Breast epithelium (tissue), 4 donors: ENCODE data around the gene EEF1G. TPM values are rescaled to one million over a fixed set of nuclear protein-coding genes. Genes with fewer than 3 reads are reported as not detected.
A peak's percentile ranks its signal among the peaks of the same experiment; 100 is the strongest.

Experiments used
- DNase-seq, 2 donors: peaks; one replicate each; pipeline ENCODE4 v3.0.0-alpha.2; 2019; ENCODE audit warnings: low spot score in 2 of 2
- H3K27ac ChIP-seq, 2 donors: fragments of 200-600 bp; sonication (generic) in 1 of 2; one replicate each; pipeline ENCODE4 v1.5.1; 2016 to 2019; ENCODE audit warnings: mild to moderate bottlenecking in 1 of 2
- H3K27me3 ChIP-seq, 2 donors: fragments of 200-600 bp; sonication (generic) in 1 of 2; one replicate each; pipeline versions ENCODE4 v1.5.1 to v1.6.0; 2017 to 2019; ENCODE audit warnings: control low read depth in 1 of 2, mild to moderate bottlenecking in 1 of 2
- H3K36me3 ChIP-seq: fragments of 200-600 bp; one replicate; pipeline ENCODE4 v1.5.1; 2019
- H3K4me1 ChIP-seq, 2 donors: fragments of 200-600 bp; sonication (generic); one replicate each; pipeline ENCODE4 v1.5.1; 2016 to 2019; ENCODE audit warnings: control low read depth in 1 of 2
- H3K4me3 ChIP-seq, 3 donors: fragments of 200-600 bp; sonication (generic); 1 replicate in 2 of 3; 2 replicates in 1 of 3; pipeline ENCODE4 v1.5.1; 2016 to 2019; ENCODE audit warnings: mild to moderate bottlenecking in 3 of 3, moderate library complexity in 2 of 3
- H3K9me3 ChIP-seq, 2 donors: fragments of 200-600 bp; sonication (generic) in 1 of 2; one replicate each; pipeline ENCODE4 v1.5.1; 2016 to 2019; ENCODE audit warnings: control low read depth in 1 of 2
- POLR2A ChIP-seq: fragments of 450-650 bp; IDR thresholded peaks from one replicate; pipeline ENCODE4 v1.6.1; 2016; ENCODE audit warnings: antibody characterized with exemption, mild to moderate bottlenecking, moderate library complexity
- POLR2AphosphoS5 ChIP-seq, 3 donors: sonication (generic); formaldehyde crosslinking; IDR thresholded peaks; one replicate each; pipeline ENCODE4 v1.6.1; 2017; ENCODE audit warnings: antibody characterized with exemption in 3 of 3
- intact Hi-C: fragments of 100-400 bp; cut with DNase I; formaldehyde crosslinking; loops from one replicate; pipeline ENCODE4 v1.15.1; 2023; ENCODE audit warnings: low total_unique reads
- total RNA-seq, 3 donors: library from RNA; depleted of rRNA; stranded (reverse); fragments of >200 nt; gene quantifications; one replicate each; pipeline ENCODE4 v1.1.0, GENCODE V29; 2016
- TF ChIP-seq, protein P1 (sequence below), 3 donors: fragments of 450-650 bp; IDR thresholded peaks; one replicate each; pipeline ENCODE4 v1.5.1; 2016 to 2017; ENCODE audit warnings: antibody characterized with exemption in 3 of 3, mild to moderate bottlenecking in 3 of 3, moderate library complexity in 3 of 3

EEF1G gene
- total RNA-seq, 3 donors from 2014 or later = 1,312 to 1,961 (median 1,794) TPM

- peak; percentile 90 to 96 for DNase-seq
- Histone ChIP-seq H3K27me3 (no peaks in the 10 kb centered on the region), H3K4me3 (peak overlapping the region; percentile 98 to 100 (median 98)), H3K4me1 (peaks cover 19 to 31% of the 10 kb centered on the region in 2 donors), H3K9me3 (no peaks in the 10 kb centered on the region), H3K27ac (peak overlapping the region; percentile 96 to 99), H3K36me3 (no peaks in the 10 kb centered on the region)
- intact Hi-C loops = loop anchor here (10.0 kb wide), 1 partner anchor 121 kb away; no protein-coding TSS in a partner anchor
- peak; percentile 86 to 91 (median 91) for TF ChIP-seq POLR2AphosphoS5 (IDR thresholded peaks at IDR 0.05)
- TF ChIP-seq, protein P1, sequence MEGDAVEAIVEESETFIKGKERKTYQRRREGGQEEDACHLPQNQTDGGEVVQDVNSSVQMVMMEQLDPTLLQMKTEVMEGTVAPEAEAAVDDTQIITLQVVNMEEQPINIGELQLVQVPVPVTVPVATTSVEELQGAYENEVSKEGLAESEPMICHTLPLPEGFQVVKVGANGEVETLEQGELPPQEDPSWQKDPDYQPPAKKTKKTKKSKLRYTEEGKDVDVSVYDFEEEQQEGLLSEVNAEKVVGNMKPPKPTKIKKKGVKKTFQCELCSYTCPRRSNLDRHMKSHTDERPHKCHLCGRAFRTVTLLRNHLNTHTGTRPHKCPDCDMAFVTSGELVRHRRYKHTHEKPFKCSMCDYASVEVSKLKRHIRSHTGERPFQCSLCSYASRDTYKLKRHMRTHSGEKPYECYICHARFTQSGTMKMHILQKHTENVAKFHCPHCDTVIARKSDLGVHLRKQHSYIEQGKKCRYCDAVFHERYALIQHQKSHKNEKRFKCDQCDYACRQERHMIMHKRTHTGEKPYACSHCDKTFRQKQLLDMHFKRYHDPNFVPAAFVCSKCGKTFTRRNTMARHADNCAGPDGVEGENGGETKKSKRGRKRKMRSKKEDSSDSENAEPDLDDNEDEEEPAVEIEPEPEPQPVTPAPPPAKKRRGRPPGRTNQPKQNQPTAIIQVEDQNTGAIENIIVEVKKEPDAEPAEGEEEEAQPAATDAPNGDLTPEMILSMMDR (IDR thresholded peaks at IDR 0.05) = peak in 1 of 3 donors; percentile 7
- TF ChIP-seq POLR2A = no peak
These were observed 28.1 kb downstream of the EEF1G start for GRCh38 chr11:62545437-62546243.

GRCh38 chr11:62544581-62545436 lies 28.9 kb downstream of the EEF1G start:
- intact Hi-C loops = loop anchor here (10.0 kb wide), 1 partner anchor 120 kb away; no protein-coding TSS in a partner anchor
- Histone ChIP-seq H3K36me3 (no peaks in the 10 kb centered on the region), H3K27ac (peak overlapping the region; percentile 96 to 99), H3K4me1 (peaks cover 24 to 40% of the 10 kb centered on the region in 2 donors), H3K4me3 (peak overlapping the region; percentile 98 to 100 (median 98)), H3K9me3 (no peaks in the 10 kb centered on the region), H3K27me3 (no peaks in the 10 kb centered on the region)
- TF ChIP-seq POLR2A (no peak), POLR2AphosphoS5 (IDR thresholded peaks at IDR 0.05) (no peak)
- TF ChIP-seq, protein P1 (IDR thresholded peaks at IDR 0.05) = no peak
- DNase-seq = no peak

- peak overlapping the region; percentile 96 to 99 for H3K27ac ChIP-seq
- TF ChIP-seq, protein P1 (IDR thresholded peaks at IDR 0.05) = no peak
- TF ChIP-seq POLR2AphosphoS5 (IDR thresholded peaks at IDR 0.05) (no peak), POLR2A (no peak)
- H3K4me3 ChIP-seq = peak overlapping the region; percentile 98 to 100 (median 98)
- H3K36me3 ChIP-seq = no peaks in the 10 kb centered on the region
- no peaks in the 10 kb centered on the region for H3K27me3 ChIP-seq
- H3K4me1 ChIP-seq = peaks cover 34 to 44% of the 10 kb centered on the region in 2 donors
- no peaks in the 10 kb centered on the region for H3K9me3 ChIP-seq
- DNase-seq = no peak
- intact Hi-C loops = loop anchor here (10.0 kb wide), 1 partner anchor 119 kb away; no protein-coding TSS in a partner anchor
These were observed 29.8 kb downstream of the EEF1G start for GRCh38 chr11:62543680-62544444.

DNA sequence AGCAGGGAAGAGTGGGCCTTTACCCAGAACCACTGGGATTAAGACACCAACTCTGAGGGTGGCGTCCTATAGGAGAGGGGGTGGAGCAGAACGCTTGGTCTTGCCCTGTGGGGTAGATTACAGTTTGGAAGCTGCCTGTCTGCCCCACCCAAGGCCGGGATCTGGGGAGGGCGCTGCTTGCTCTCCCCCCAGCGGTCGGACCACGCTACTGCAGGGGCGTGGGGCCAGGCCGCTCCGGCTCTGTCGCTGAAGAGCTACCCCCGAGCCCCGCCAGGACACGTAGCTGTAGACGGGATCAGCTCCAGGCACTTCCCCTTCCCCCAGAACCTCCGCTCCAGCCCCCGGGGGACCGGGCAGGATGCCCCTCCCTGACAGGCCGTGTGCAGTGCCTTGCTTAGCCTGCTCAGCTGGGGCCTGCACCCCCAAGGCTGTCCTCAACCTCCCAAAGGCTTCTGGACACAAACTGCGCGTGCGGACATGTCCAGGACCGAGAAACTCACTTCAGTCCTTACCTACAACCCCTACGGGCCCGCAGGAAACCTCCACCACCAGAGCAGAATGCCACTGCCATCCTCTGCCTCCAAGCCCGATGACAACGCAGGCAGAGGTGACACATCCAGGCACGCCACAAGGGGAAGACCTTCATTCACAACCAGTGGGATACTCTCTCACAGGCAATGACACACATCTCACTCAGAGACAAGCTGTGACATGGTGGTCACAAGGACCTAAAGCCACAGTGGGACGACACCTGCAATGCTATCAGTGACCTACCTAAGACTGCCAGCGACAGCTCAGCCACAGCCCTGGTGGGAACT lies 30.7 kb downstream of the EEF1G start:
- Histone ChIP-seq H3K27ac (peak overlapping the region; percentile 96 to 99), H3K36me3 (no peaks in the 10 kb centered on the region), H3K4me3 (peak overlapping the region; percentile 98 to 100 (median 98)), H3K4me1 (peaks cover 34 to 47% of the 10 kb centered on the region in 2 donors), H3K27me3 (no peaks in the 10 kb centered on the region), H3K9me3 (no peaks in the 10 kb centered on the region)
- DNase-seq = peak; percentile 66 to 86
- TF ChIP-seq POLR2AphosphoS5 (IDR thresholded peaks at IDR 0.05) = peak in 2 of 3 donors; percentile 21 to 62
- TF ChIP-seq POLR2A = no peak
- TF ChIP-seq, protein P1 (IDR thresholded peaks at IDR 0.05) = peak; percentile 97 to 98 (median 98)
- intact Hi-C loops = loop anchor here (10.0 kb wide), 1 partner anchor 118 kb away; no protein-coding TSS in a partner anchor
